HFFc6 (cell line): ENCODE measurements around the gene ZNF445. TPM values are rescaled to one million over a fixed set of nuclear protein-coding genes. Genes with fewer than 3 reads are reported as not detected.

Experiments
- DNase-seq: peaks from one replicate; pipeline ENCODE4 v3.0.0-alpha.2; 2018
- H3K27ac Mint-ChIP-seq: 2 replicates; pipeline ENCODE4 v1.8.0; 2020; ENCODE audit warnings: mild to moderate bottlenecking, mixed read lengths
- H3K27me3 Mint-ChIP-seq: 2 replicates; pipeline ENCODE4 v1.8.0; 2021; ENCODE audit warnings: mild to moderate bottlenecking, moderate library complexity, mixed read lengths; ENCODE audit not compliant: insufficient read depth
- H3K36me3 Mint-ChIP-seq: 2 replicates; pipeline ENCODE4 v1.8.0; 2021; ENCODE audit warnings: low read depth, mixed read lengths
- H3K4me1 Mint-ChIP-seq: 2 replicates; pipeline ENCODE4 v1.8.0; 2020; ENCODE audit warnings: low read depth, mixed read lengths
- H3K4me3 Mint-ChIP-seq: 2 replicates; pipeline ENCODE4 v1.8.0; 2020; ENCODE audit warnings: mild to moderate bottlenecking, moderate library complexity, mixed read lengths
- H3K9me3 Mint-ChIP-seq: 2 replicates; pipeline ENCODE4 v1.8.0; 2020; ENCODE audit warnings: mild to moderate bottlenecking, mixed read lengths
- total RNA-seq, 6 experiments: library from RNA; stranded (reverse); fragmentation: NEBNext Ultra II Directional; extraction: Animal tissue kit (Norgen Biotek cat#: 25700); gene quantifications; 2 replicates in 1 of 6; 3 replicates in 5 of 6; pipeline ENCODE4 v1.2.3, GENCODE V29; 2021
- TF ChIP-seq, protein P1 (sequence below): fragments of 200-600 bp; sonication (generic); IDR thresholded peaks from 2 replicates; pipeline ENCODE4 v1.5.0; 2021; ENCODE audit warnings: antibody characterized with exemption, mild to moderate bottlenecking

The ZNF445 gene
- total RNA-seq, 6 experiments from 2014 or later: 11.5 to 13.0 (median 12.5) TPM

DNA sequence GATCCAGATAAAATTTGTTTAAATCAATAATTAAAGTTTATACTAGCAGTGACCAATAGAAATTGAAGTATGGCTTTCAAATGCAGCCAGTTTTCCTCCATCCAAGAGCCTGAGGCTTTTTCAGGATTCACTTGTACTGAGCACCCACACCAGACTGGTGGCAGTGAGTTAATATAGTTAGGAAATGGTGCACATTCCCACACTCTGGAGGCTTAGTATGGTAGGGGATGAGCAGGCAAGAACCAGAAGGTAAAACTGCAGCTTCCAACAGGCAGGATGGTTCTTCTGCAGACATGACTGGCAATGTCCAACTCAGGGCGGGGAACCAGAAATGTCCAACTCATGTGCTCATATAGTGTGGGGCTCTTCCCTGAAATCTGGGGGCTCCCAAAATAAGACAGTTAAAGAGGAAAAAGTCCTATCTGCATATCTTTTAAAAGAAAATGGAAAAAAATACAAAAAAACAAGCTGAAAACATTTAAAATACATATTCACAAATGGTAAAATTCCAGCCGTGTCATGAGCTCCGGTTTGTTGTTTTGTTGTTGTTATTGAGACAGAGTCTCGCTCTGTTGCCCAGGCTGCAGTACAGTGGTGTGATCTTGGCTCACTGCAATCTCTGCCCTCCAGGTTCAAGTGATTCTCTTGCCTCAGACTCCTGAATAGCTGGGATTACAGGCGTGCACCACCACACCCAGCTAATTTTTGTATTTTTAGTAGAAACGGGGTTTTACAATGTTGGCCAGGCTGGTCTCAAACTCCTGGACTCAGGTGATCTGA lies 18.4 kb upstream of the ZNF445 start:
- TF ChIP-seq, protein P1, sequence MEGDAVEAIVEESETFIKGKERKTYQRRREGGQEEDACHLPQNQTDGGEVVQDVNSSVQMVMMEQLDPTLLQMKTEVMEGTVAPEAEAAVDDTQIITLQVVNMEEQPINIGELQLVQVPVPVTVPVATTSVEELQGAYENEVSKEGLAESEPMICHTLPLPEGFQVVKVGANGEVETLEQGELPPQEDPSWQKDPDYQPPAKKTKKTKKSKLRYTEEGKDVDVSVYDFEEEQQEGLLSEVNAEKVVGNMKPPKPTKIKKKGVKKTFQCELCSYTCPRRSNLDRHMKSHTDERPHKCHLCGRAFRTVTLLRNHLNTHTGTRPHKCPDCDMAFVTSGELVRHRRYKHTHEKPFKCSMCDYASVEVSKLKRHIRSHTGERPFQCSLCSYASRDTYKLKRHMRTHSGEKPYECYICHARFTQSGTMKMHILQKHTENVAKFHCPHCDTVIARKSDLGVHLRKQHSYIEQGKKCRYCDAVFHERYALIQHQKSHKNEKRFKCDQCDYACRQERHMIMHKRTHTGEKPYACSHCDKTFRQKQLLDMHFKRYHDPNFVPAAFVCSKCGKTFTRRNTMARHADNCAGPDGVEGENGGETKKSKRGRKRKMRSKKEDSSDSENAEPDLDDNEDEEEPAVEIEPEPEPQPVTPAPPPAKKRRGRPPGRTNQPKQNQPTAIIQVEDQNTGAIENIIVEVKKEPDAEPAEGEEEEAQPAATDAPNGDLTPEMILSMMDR: no peak
- no peaks in the 10 kb centered on the region for H3K27me3 Mint-ChIP-seq
- no peaks in the 10 kb centered on the region for H3K4me1 Mint-ChIP-seq
- no peak overlapping the region for H3K4me3 Mint-ChIP-seq
- H3K27ac Mint-ChIP-seq: no peak overlapping the region
- H3K36me3 Mint-ChIP-seq: peaks cover 89% of the 10 kb centered on the region
- DNase-seq: no peak
- H3K9me3 Mint-ChIP-seq: peaks cover 94% of the 10 kb centered on the region

DNA sequence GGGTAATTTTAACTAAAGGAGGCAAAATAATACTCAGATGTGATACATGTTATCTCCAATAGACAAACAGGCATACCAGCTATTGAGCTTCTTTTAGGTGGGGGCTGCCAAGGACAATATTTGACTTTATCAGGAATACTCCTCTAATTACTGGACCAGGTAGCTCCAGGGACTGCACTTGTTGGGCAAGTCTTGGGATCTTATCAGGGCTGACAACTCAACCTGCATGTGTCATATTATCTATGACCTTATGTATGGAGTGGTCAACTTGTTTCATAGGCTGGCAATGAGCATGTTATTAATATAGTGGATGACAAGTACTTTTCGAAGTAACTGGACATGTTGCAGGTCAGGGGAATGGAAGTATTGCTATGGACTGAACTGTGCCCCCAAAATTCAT lies 15.0 kb upstream of the ZNF445 start:
- TF ChIP-seq, protein P1: no peak
- no peak overlapping the region for H3K27ac Mint-ChIP-seq
- H3K9me3 Mint-ChIP-seq: peaks cover 79% of the 10 kb centered on the region
- H3K36me3 Mint-ChIP-seq: peaks cover 78% of the 10 kb centered on the region
- DNase-seq: no peak
- no peaks in the 10 kb centered on the region for H3K4me1 Mint-ChIP-seq
- H3K4me3 Mint-ChIP-seq: no peak overlapping the region
- H3K27me3 Mint-ChIP-seq: no peaks in the 10 kb centered on the region

DNA sequence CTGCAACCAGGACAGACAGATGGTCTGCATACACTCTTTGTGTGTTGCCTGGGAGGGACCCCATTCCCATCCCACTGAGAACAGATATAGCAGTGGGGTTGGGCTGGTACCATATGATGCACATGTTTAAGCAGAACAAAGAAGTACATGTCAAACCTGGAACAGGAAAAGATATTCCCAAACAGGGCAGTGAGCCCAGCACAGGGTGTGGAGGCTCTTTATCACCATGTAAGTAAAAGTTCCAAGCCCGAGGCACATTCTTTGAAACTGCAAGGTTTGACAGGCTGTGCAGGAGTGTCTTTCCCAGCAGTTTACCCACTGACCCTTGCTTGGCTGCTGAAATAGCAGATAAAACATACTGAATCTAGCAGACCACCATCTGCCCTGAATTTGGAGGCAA lies 5.3 kb upstream of the ZNF445 start:
- Mint-ChIP-seq H3K27me3 (peaks cover 5% of the 10 kb centered on the region; the same call in 1 of the 2 replicates), H3K27ac (no peak overlapping the region), H3K4me3 (no peak overlapping the region), H3K9me3 (peaks cover 9% of the 10 kb centered on the region; the same call in 1 of the 2 replicates), H3K4me1 (peaks cover 9% of the 10 kb centered on the region), H3K36me3 (0 out of 2 replicates have a peak, but pooled peaks cover 4% of the 10 kb centered on the region)
- no peak for DNase-seq
- TF ChIP-seq, protein P1: no peak

DNA sequence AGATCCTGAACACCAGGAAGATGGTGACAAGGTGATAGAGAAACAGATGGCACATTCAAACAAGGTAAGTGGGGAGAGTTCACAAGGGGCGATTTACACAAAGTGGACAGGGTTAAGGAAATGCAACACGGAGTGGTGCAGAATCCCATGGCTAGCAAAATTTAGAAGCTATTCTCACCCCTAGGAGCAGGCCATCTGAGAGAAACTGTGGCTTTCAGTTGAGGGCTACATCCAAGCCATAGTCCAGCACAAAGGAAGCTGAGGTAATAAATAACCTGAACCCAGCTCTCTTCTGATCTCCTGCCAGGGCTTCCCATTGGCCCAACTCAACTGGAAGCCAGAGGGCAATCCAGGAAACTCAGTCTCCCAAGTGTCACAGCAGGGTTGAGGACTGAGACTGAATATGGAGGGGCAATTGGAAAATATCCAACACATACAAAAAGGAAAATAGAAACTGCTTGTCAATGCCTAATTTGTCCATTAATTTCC lies 1.2 kb upstream of the ZNF445 start:
- H3K4me1 Mint-ChIP-seq: peaks cover 14% of the 10 kb centered on the region
- TF ChIP-seq, protein P1: no peak
- H3K4me3 Mint-ChIP-seq: no peak overlapping the region
- H3K27me3 Mint-ChIP-seq: peaks cover 3% of the 10 kb centered on the region; the same call in 1 of the 2 replicates
- DNase-seq: no peak
- no peak overlapping the region for H3K27ac Mint-ChIP-seq
- H3K9me3 Mint-ChIP-seq: no peaks in the 10 kb centered on the region
- H3K36me3 Mint-ChIP-seq: 0 out of 2 replicates have a peak, but pooled peaks cover 4% of the 10 kb centered on the region

DNA sequence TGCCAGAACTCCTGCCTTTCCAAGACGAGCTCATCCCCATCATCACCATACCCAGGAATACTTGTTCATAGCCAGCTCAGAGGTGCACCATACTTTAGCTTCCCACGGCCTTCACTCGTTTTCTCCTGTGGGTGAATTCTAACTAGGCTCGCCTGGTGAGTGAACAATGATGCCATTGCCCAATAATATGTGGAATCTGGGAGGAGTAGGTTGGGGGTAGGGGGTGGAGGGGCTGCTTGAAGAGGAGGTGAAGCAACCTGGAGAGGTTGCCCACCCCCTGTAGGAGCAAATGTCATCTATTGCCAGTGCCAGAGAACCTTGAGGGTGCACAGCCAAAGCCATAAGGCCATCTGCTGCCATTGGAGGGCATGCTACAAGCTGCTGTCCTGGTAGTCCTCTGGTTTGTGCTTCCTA lies 592 bp upstream of the ZNF445 start:
- Mint-ChIP-seq H3K4me3 (peak overlapping the region; percentile 94), H3K36me3 (0 out of 2 replicates have a peak, but pooled peaks cover 4% of the 10 kb centered on the region), H3K4me1 (peaks cover 16% of the 10 kb centered on the region), H3K9me3 (no peaks in the 10 kb centered on the region), H3K27me3 (peaks cover 3% of the 10 kb centered on the region; the same call in 1 of the 2 replicates), H3K27ac (peak overlapping the region; percentile 85)
- TF ChIP-seq, protein P1: no peak
- DNase-seq: no peak
